Stomach (tissue), 9 donors: ENCODE results near the gene CAPN8. TPM values are rescaled to one million over a fixed set of nuclear protein-coding genes. Genes with fewer than 3 reads are reported as not detected.
A peak's percentile ranks its signal among the peaks of the same experiment; 100 is the strongest.

ENCODE experiments used
- DNase-seq, 2 donors: peaks; one replicate each; pipeline versions ENCODE4 v3.0.0 to v3.0.0-alpha.2; 2013 to 2019
- H3K27ac ChIP-seq, 5 donors: fragments of 200-600 bp in 4 of 5; sonication (generic) in 4 of 5; one replicate each; pipeline ENCODE4 v1.5.1; 2013 to 2019; ENCODE audit warnings: mild to moderate bottlenecking in 1 of 5, moderate library complexity in 1 of 5
- H3K27me3 ChIP-seq, 3 donors: fragments of 200-600 bp; sonication (generic); one replicate each; pipeline ENCODE4 v1.5.1; 2017 to 2019; ENCODE audit warnings: mixed run types in 1 of 3
- H3K36me3 ChIP-seq, 4 donors: fragments of 200-600 bp; sonication (generic); 1 replicate in 3 of 4; 2 replicates in 1 of 4; pipeline ENCODE4 v1.5.1; 2016 to 2019
- H3K4me1 ChIP-seq, 4 donors: fragments of 200-600 bp; sonication (generic); one replicate each; pipeline ENCODE4 v1.5.1; 2016 to 2019
- H3K4me3 ChIP-seq, 4 donors: fragments of 200-600 bp; sonication (generic) in 3 of 4; one replicate each; pipeline ENCODE4 v1.5.1; 2016 to 2019; ENCODE audit warnings: mild to moderate bottlenecking in 1 of 4
- H3K9me3 ChIP-seq, 4 donors: fragments of 200-600 bp; sonication (generic); one replicate each; pipeline ENCODE4 v1.5.1; 2016 to 2019
- EP300 ChIP-seq: sonication (generic); formaldehyde crosslinking; IDR thresholded peaks from one replicate; pipeline ENCODE4 v1.6.1; 2017; ENCODE audit warnings: antibody characterized with exemption
- POLR2A ChIP-seq, 4 donors: fragments of 450-650 bp; IDR thresholded peaks; one replicate each; pipeline ENCODE4 v1.6.1; 2016; ENCODE audit warnings: antibody characterized with exemption in 4 of 4, control low read depth in 2 of 4, mild to moderate bottlenecking in 1 of 4, moderate library complexity in 1 of 4
- POLR2AphosphoS5 ChIP-seq, 3 donors: sonication (generic); formaldehyde crosslinking; IDR thresholded peaks; one replicate each; pipeline ENCODE4 v1.6.1; 2016; ENCODE audit warnings: antibody characterized with exemption in 3 of 3
- WGBS, 5 donors: extraction: QIAGEN DNeasy Blood & Tissue Kit in 3 of 5; methylation state at CpG; one replicate each; pipeline versions ENCODE4 v1.1.5 to v1.1.7; 2013 to 2018; 5-methylcytosine and 5-hydroxymethylcytosine counted together
- intact Hi-C: fragments of 100-400 bp; cut with DNase I; formaldehyde crosslinking; loops from one replicate; pipeline ENCODE4 v1.15.1; 2023; ENCODE audit warnings: low total_unique reads
- polyA plus RNA-seq, 3 donors: library from polyadenylated mRNA; stranded (reverse); fragments of 200-250 nt; gene quantifications; one replicate each; pipeline ENCODE4 v1.2.3, GENCODE V29; 2013
- total RNA-seq, 5 donors: library from RNA; depleted of rRNA; stranded (reverse); fragments of >200 nt; gene quantifications; one replicate each; pipeline versions ENCODE4 v1.1.0 to v1.2.3, GENCODE V29; 2014 to 2016
- TF ChIP-seq, protein P1 (sequence below), 7 experiments: fragments of 450-650 bp in 4 of 7; fragments of 200-600 bp in 3 of 7; sonication (generic) in 3 of 7; IDR thresholded peaks; one replicate each; pipeline ENCODE4 v1.5.1; 2016 to 2019; ENCODE audit warnings: antibody characterized with exemption in 7 of 7, control low read depth in 2 of 7, mild to moderate bottlenecking in 1 of 7
- donor health status: healthy with polysubstance abuse.
- donor health status: Bipolar disorder and iron deficiency.
- donor health status: healthy.

CAPN8 gene
- total and polyA plus RNA-seq, 8 donors, result 28.3 to 581 (median 134) TPM

DNA sequence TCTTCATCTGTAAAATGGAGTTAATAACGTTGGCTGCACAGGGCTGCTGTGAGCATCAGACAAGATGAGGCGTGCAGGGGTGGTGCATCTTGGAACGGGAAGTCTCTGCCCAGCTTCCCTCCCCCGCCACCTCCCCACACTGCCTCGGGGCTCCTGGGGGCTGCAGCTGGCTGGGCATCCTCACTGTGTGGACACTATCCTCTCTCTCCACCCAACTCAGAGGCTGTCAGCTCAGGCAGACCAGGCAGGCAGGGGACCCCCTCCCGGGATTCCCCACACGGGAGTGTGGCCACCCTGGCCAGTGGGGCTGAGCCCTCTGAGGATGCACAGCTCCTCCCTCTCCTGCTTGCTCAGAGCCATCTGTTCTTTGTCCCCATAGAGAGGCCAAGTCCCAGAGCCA, 149.6 kb downstream of the CAPN8 start:
- Histone ChIP-seq H3K27me3 (peaks cover 0 to 10% (median 0%) of the 10 kb centered on the region in 3 donors), H3K36me3 (no peaks in the 10 kb centered on the region), H3K4me3 (no peak overlapping the region), H3K9me3 (no peaks in the 10 kb centered on the region), H3K4me1 (peaks cover 0 to 8% (median 0%) of the 10 kb centered on the region in 4 donors), H3K27ac (no peak overlapping the region)
- no peak for DNase-seq
- WGBS, 5 donors, result 71 to 82% (median 74%) methylated on average over 5 to 7 of the region's 7 CpGs
- intact Hi-C loops, result no loop called here
- TF ChIP-seq EP300, result no peak
- no peak for TF ChIP-seq POLR2AphosphoS5 (IDR thresholded peaks at IDR 0.05)

DNA sequence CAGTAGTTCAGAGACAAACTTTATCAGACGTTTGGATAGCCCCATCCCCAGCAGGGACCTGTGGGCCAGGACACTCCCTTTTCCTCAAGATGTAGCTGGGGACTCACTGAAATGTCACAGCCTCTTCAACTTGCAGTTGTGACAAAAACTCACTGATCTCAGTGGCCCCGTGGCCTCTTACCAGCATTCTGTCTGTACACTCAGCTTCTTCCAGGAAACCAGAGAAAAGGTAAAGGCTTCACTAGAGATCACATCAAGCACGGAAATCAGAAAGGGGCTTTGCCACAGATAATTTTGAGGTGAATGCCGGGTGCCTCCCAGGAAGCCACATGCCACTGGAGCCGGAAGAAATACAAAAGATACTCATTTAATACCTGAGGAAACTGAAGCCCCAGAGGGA, 150.1 kb downstream of the CAPN8 start:
- TF ChIP-seq POLR2A (IDR thresholded peaks at IDR 0.05) (no peak), POLR2AphosphoS5 (IDR thresholded peaks at IDR 0.05) (no peak), EP300 (no peak)
- TF ChIP-seq, protein P1, sequence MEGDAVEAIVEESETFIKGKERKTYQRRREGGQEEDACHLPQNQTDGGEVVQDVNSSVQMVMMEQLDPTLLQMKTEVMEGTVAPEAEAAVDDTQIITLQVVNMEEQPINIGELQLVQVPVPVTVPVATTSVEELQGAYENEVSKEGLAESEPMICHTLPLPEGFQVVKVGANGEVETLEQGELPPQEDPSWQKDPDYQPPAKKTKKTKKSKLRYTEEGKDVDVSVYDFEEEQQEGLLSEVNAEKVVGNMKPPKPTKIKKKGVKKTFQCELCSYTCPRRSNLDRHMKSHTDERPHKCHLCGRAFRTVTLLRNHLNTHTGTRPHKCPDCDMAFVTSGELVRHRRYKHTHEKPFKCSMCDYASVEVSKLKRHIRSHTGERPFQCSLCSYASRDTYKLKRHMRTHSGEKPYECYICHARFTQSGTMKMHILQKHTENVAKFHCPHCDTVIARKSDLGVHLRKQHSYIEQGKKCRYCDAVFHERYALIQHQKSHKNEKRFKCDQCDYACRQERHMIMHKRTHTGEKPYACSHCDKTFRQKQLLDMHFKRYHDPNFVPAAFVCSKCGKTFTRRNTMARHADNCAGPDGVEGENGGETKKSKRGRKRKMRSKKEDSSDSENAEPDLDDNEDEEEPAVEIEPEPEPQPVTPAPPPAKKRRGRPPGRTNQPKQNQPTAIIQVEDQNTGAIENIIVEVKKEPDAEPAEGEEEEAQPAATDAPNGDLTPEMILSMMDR (IDR thresholded peaks at IDR 0.05), result no peak
- DNase-seq, result peak in 1 of 2 donors; percentile 23
- Histone ChIP-seq H3K27ac (no peak overlapping the region), H3K36me3 (no peaks in the 10 kb centered on the region), H3K27me3 (peaks cover 0 to 10% (median 0%) of the 10 kb centered on the region in 3 donors), H3K9me3 (no peaks in the 10 kb centered on the region), H3K4me1 (peaks cover 0 to 8% (median 0%) of the 10 kb centered on the region in 4 donors), H3K4me3 (no peak overlapping the region)
- 68 to 85% (median 72%) methylated on average over 5 of the region's 5 CpGs for WGBS, 5 donors
- intact Hi-C loops, result no loop called here

DNA sequence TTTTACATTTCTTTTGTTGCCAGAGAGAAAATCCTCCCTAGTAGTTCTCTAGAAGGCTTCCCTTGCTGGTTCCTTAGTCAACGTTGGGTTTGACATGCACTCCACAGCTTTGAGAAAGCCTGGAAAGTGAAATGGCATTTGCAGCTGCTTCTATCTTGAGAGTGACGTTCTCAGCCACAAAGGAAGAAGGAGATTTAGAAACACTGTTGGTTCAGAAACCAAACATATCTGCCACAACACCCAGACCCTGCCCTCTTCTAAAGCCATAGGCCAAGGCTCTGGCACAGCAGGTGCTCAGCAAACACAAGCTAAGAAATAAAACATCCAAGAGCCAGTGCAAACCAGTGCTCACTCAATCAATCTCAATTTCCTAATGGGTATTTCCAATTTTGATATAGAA, 150.9 kb downstream of the CAPN8 start:
- WGBS, 5 donors, result 24 to 57% (median 34%) methylated on average over 2 of the region's 2 CpGs
- DNase-seq, result no peak
- TF ChIP-seq POLR2A (IDR thresholded peaks at IDR 0.05) (no peak), POLR2AphosphoS5 (IDR thresholded peaks at IDR 0.05) (no peak), EP300 (no peak)
- TF ChIP-seq, protein P1 (IDR thresholded peaks at IDR 0.05), result no peak

DNA sequence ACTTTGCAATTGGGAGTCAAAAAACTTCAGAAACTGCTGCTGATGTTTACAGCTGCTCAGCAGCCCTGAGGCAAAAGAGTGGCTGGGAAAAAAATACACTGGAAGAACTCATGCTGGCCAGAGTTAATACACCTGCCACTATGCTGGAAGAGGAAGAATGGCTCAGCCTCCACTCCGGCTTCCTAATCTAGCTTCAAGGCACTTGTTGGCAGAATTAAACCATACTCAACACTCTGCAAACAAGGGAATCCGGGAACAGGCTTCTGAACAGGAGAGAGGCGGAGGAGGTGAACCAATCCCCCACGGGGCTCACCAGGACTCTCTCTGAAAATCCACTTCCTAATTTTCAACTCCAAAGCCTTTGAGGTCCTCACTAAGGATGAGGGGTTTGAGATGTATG, 152.2 kb downstream of the CAPN8 start:
- Histone ChIP-seq H3K27ac (no peak overlapping the region), H3K9me3 (no peaks in the 10 kb centered on the region), H3K4me3 (no peak overlapping the region), H3K4me1 (peaks cover 0 to 8% (median 0%) of the 10 kb centered on the region in 4 donors), H3K27me3 (peaks cover 0 to 10% (median 0%) of the 10 kb centered on the region in 3 donors), H3K36me3 (no peaks in the 10 kb centered on the region)
- 20 to 39% (median 32%) methylated on average over 4 of the region's 4 CpGs for WGBS, 5 donors
- intact Hi-C loops, result no loop called here
- peak in 1 of 2 donors; percentile 51 for DNase-seq
- no peak for TF ChIP-seq POLR2A (IDR thresholded peaks at IDR 0.05)

More for the DNA sequence above, 150.9 kb downstream of the CAPN8 start:
- Histone ChIP-seq H3K4me1 (peaks cover 0 to 8% (median 0%) of the 10 kb centered on the region in 4 donors), H3K36me3 (no peaks in the 10 kb centered on the region), H3K9me3 (no peaks in the 10 kb centered on the region), H3K4me3 (no peak overlapping the region), H3K27ac (no peak overlapping the region), H3K27me3 (peaks cover 0 to 10% (median 0%) of the 10 kb centered on the region in 3 donors)
- intact Hi-C loops, result no loop called here

DNA sequence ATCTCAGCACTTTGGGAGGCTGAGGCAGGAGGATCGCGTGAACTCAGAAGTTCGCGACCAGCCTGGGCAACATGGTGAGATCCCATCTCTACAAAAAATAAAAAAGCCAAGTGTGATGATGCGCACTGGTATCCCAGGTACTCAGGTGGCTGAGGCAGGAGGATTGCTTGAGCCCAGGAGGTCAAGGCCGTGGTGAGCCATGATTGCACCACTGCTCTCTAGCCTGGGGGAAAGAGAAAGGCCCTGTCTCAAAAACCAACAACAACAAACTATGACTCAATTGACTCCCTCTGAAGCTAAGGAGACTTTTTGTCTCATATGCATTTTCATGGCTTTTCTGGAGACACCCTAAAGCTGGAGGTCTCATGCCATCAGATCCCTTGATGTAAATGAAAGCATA, 153.4 kb downstream of the CAPN8 start:
- H3K27me3 ChIP-seq, result peaks cover 0 to 10% (median 0%) of the 10 kb centered on the region in 3 donors
- TF ChIP-seq POLR2A (IDR thresholded peaks at IDR 0.05), result no peak
- TF ChIP-seq POLR2AphosphoS5 (IDR thresholded peaks at IDR 0.05), result no peak
- TF ChIP-seq EP300, result no peak
- TF ChIP-seq, protein P1 (IDR thresholded peaks at IDR 0.05), result no peak
- no peaks in the 10 kb centered on the region for H3K36me3 ChIP-seq
- H3K4me3 ChIP-seq, result no peak overlapping the region
- peaks cover 0 to 8% (median 0%) of the 10 kb centered on the region in 4 donors for H3K4me1 ChIP-seq
- no peak overlapping the region for H3K27ac ChIP-seq
- no peaks in the 10 kb centered on the region for H3K9me3 ChIP-seq
- WGBS, 5 donors, result 88 to 95% (median 89%) methylated on average over 6 of the region's 6 CpGs
- no peak for DNase-seq
- intact Hi-C loops, result no loop called here
